K562 (cell line): ENCODE data around the gene GYS1. TPM values are rescaled to one million over a fixed set of nuclear protein-coding genes. Genes with fewer than 3 reads are reported as not detected.

Source experiments
- ARNT ChIP-seq, 2 experiments: fragments of 450-650 bp; IDR thresholded peaks; 2 replicates each; pipeline ENCODE4 v1.6.1; 2016; ENCODE audit warnings: mild to moderate bottlenecking in 1 of 2
- CC2D1A ChIP-seq: fragments of 450-650 bp; IDR thresholded peaks from 2 replicates; pipeline ENCODE4 v1.6.1; 2017; ENCODE audit warnings: mild to moderate bottlenecking
- DNMT1 ChIP-seq: fragments of 450-650 bp; IDR thresholded peaks from 2 replicates; pipeline ENCODE4 v1.6.1; 2016; ENCODE audit warnings: antibody characterized with exemption, mild to moderate bottlenecking
- GTF2E2 ChIP-seq: fragments of 200-800 bp; sonication (Bioruptor generic); IDR thresholded peaks from 2 replicates; pipeline ENCODE4 v1.6.1; 2016; ENCODE audit warnings: missing genetic modification characterization, missing compliant biosample characterization
- HES1 ChIP-seq: fragments of 450-650 bp; IDR thresholded peaks from 2 replicates; pipeline ENCODE4 v1.6.1; 2016; ENCODE audit warnings: low read depth, mild to moderate bottlenecking, moderate library complexity
- KDM5B ChIP-seq: fragments of 200-600 bp; sonication (generic); IDR thresholded peaks from 2 replicates; pipeline ENCODE4 v1.6.1; 2012; ENCODE audit warnings: low read depth, mild to moderate bottlenecking, moderate library complexity, low read length, control low read depth, inconsistent platforms; ENCODE audit not compliant: insufficient replicate concordance
- NBN ChIP-seq: fragments of 450-650 bp; IDR thresholded peaks from 2 replicates; pipeline ENCODE4 v1.6.1; 2016; ENCODE audit warnings: low read depth, mild to moderate bottlenecking
- NCOA4 ChIP-seq: fragments of 450-650 bp; IDR thresholded peaks from 2 replicates; pipeline ENCODE4 v1.6.1; 2018; ENCODE audit warnings: mild to moderate bottlenecking; ENCODE audit not compliant: partially characterized antibody
- PHB2 ChIP-seq: fragments of 450-650 bp; IDR thresholded peaks from 2 replicates; pipeline ENCODE4 v1.6.1; 2017; ENCODE audit warnings: low read depth
- POLR2AphosphoS5 ChIP-seq: IDR thresholded peaks from 2 replicates; pipeline ENCODE4 v1.6.1; 2011; ENCODE audit warnings: mild to moderate bottlenecking, low read depth, low read length, moderate library complexity; ENCODE audit not compliant: control insufficient read depth, insufficient read depth
- SIX5 ChIP-seq, 2 experiments: IDR thresholded peaks; 2 replicates each; pipeline ENCODE4 v1.6.1; 2011; ENCODE audit warnings: low read length in 2 of 2, borderline replicate concordance in 1 of 2, low read depth in 1 of 2, mild to moderate bottlenecking in 1 of 2, moderate library complexity in 1 of 2; ENCODE audit not compliant: insufficient read depth in 1 of 2
- SMARCA4 ChIP-seq: fragments of 450-650 bp; IDR thresholded peaks from 2 replicates; pipeline ENCODE4 v1.6.1; 2016
- SMARCC2 ChIP-seq: fragments of 450-650 bp; IDR thresholded peaks from 2 replicates; pipeline ENCODE4 v1.6.1; 2017; ENCODE audit warnings: antibody characterized with exemption, moderate library complexity, mild to moderate bottlenecking, low read depth
- SMARCE1 ChIP-seq: fragments of 450-650 bp; IDR thresholded peaks from 2 replicates; pipeline ENCODE4 v1.7.1; 2016; ENCODE audit warnings: mild to moderate bottlenecking
- SRF ChIP-seq, 2 experiments: fragments of 250-450, 450-650 bp in 1 of 2; sonication (Bioruptor Pico) in 1 of 2; sonication (generic) in 1 of 2; formaldehyde crosslinking; IDR thresholded peaks; 2 replicates each; pipeline versions ENCODE4 v1.5.0 to v1.5.1; 2020 to 2022; ENCODE audit warnings: mild to moderate bottlenecking in 1 of 2, missing genetic modification reagents in 1 of 2
- SUPT5H ChIP-seq: fragments of 450-650 bp; IDR thresholded peaks from 2 replicates; pipeline ENCODE4 v1.6.1; 2016
- TOE1 ChIP-seq, 2 experiments: fragments of 450-650 bp in 1 of 2; sonication (generic) in 1 of 2; formaldehyde crosslinking in 1 of 2; IDR thresholded peaks; 2 replicates each; pipeline versions ENCODE4 v1.7.1 to v1.8.0; 2016 to 2022; ENCODE audit warnings: borderline replicate concordance in 2 of 2, mild to moderate bottlenecking in 2 of 2, antibody characterized with exemption in 1 of 2, inconsistent platforms in 1 of 2, low read depth in 1 of 2, missing genetic modification reagents in 1 of 2, moderate library complexity in 1 of 2
- UBTF ChIP-seq, 2 experiments: IDR thresholded peaks; 2 replicates each; pipeline ENCODE4 v1.6.1; 2012; ENCODE audit warnings: improper control_type of control experiment in 2 of 2, low read depth in 2 of 2, low read length in 2 of 2, borderline replicate concordance in 1 of 2
- ZNF584 ChIP-seq: fragments of 200-800 bp; sonication (Bioruptor generic); IDR thresholded peaks from 2 replicates; pipeline ENCODE4 v1.6.1; 2016; ENCODE audit warnings: low read depth, mild to moderate bottlenecking, missing genetic modification characterization, missing compliant biosample characterization
- ZNF592 ChIP-seq: fragments of 450-650 bp; IDR thresholded peaks from 2 replicates; pipeline ENCODE4 v1.6.1; 2017; ENCODE audit warnings: antibody characterized with exemption, mild to moderate bottlenecking
- polyA plus RNA-seq, 8 experiments: library from polyadenylated mRNA; depleted of rRNA in 4 of 8; stranded (reverse) in 5 of 8; unstranded in 3 of 8; fragments of >200 nt; fragmentation: Nextera tagmentation in 2 of 8; fragmentation: Illumina TruSeq in 1 of 8; extraction: Ambion mirVana in 2 of 8; extraction: Trizol in 1 of 8; gene quantifications; 2 replicates each; pipeline versions ENCODE4 v1.2.1 to v1.2.3, GENCODE V29; 2011 to 2014; ENCODE audit warnings: inconsistent platforms in 1 of 8, missing spikeins in 1 of 8
- total RNA-seq, 7 experiments: library from RNA; depleted of rRNA in 6 of 7; stranded (reverse); fragments of >200 nt in 6 of 7; fragmentation: Illumina TruSeq in 2 of 7; extraction: Trizol in 2 of 7; gene quantifications; 2 replicates each; pipeline versions ENCODE4 v1.2.1 to v1.2.3, GENCODE V29; 2011 to 2021; ENCODE audit warnings: low replicate concordance in 1 of 7

The GYS1 gene
- total and polyA plus RNA-seq, 9 of the 15 experiments (the other 6 are each of a cell fraction or from before 2014, with no cell fraction given), result 1.9 to 31.1 (median 15.2) TPM

GRCh38 chr19:48953990-48954594 is 39.0 kb downstream of the GYS1 start (continued):
- TF ChIP-seq PHB2 (no peak), POLR2AphosphoS5 (no peak), HES1 (0 out of 2 replicates have a peak, but pooled peaks have one; percentile 16), GTF2E2 (tag) (0 out of 2 replicates have a peak, but pooled peaks have one; percentile 61), NCOA4 (no peak), ARNT (IDR thresholded peaks at IDR 0.05) (peak in 1 of 2 experiments; percentile 53; a peak in 1 of 4 replicates), UBTF (IDR thresholded peaks at IDR 0.05; ENCODE audit: borderline replicate concordance in 1 of 2, low read depth in 2 of 2, low read length in 2 of 2) (no peak), SRF (CRISPR knock-in tag; IDR thresholded peaks at IDR 0.05) (0 out of 4 replicates have a peak, but pooled peaks of 1 of the 2 experiments have one; percentile 46), KDM5B (no peak), TOE1 (IDR thresholded peaks at IDR 0.05; ENCODE audit: borderline replicate concordance) (no peak), TOE1 (CRISPR knock-in tag; IDR thresholded peaks at IDR 0.05; ENCODE audit: borderline replicate concordance, low read depth) (no peak), ZNF584 (CRISPR knock-in tag) (no peak), NBN (peak; percentile 55; the same call in 1 of the 2 replicates), CC2D1A (0 out of 2 replicates have a peak, but pooled peaks have one; percentile 38), SMARCE1 (peak; percentile 49; the same call in 1 of the 2 replicates), SMARCC2 (0 out of 2 replicates have a peak, but pooled peaks have one; percentile 24), ZNF592 (0 out of 2 replicates have a peak, but pooled peaks have one; percentile 66), DNMT1 (0 out of 2 replicates have a peak, but pooled peaks have one; percentile 76), SIX5 (IDR thresholded peaks at IDR 0.05; ENCODE audit: borderline replicate concordance in 1 of 2, insufficient read depth in 1 of 2, low read depth in 1 of 2, low read length in 2 of 2) (no peak), SUPT5H (0 out of 2 replicates have a peak, but pooled peaks have one; percentile 44), SMARCA4 (peak; percentile 57; the same call in 1 of the 2 replicates)
